ENCODE measurements around the gene HAPLN3.

DNA sequence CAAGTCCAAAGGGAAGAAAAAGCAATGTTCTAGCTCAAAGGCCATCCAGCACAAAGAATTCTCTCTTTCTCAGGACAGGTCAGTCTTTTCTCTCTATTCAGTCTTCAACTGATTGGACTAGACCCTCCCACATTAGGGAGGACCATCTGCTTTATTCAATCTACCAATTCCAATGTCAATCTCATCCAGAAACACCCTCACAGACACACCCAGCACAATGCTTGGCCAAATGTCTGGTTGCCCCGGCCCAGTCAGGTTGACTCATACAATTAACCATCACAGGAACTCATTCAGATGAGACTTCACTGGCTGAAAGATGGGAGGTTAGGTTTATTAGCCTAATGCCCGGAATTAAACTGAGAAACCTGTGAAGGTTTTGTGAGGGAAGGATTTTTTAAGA, 59.7 kb downstream of the HAPLN3 start:
- TF ChIP-seq POLR2AphosphoS5 (IDR thresholded peaks at IDR 0.05) (no peak), POLR2A (IDR thresholded peaks at IDR 0.05) (no peak)
